Mesendoderm (in vitro differentiated cells): ENCODE data around the gene GK. TPM values are rescaled to one million over a fixed set of nuclear protein-coding genes. Genes with fewer than 3 reads are reported as not detected.

Experiments
- small RNA-seq: library from polyadenylated mRNA; stranded (forward); fragments of <200 nt; extraction: miRNeasy Mini kit (QIAGEN cat#:217004); gene quantifications from one replicate; pipeline ENCODE3, GENCODE V24; 2013; ENCODE audit not compliant: insufficient read depth

Gene GK

Small RNA genes lying within 50 kb of the gene (small RNA-seq; reads per million reads assigned to genes)
- not detected for gene CKS1BP6
